GM23338 (cell line): ENCODE data around the gene USP24.

ENCODE experiments used
- CTCF ChIP-seq, 2 experiments: fragments of 200-600 bp in 1 of 2; sonication (generic) in 1 of 2; conservative IDR thresholded peaks; 2 replicates each; pipeline versions ENCODE4 v1.5.1 to v1.6.1; 2016 to 2017; ENCODE audit warnings: antibody characterized with exemption in 2 of 2, low read depth in 2 of 2, mild to moderate bottlenecking in 2 of 2, moderate library complexity in 1 of 2
- EZH2phosphoT487 ChIP-seq: fragments of 200-600 bp; sonication (generic); IDR thresholded peaks from one replicate; pipeline ENCODE4 v1.8.1; 2018; ENCODE audit warnings: antibody characterized with exemption; ENCODE audit not compliant: unreplicated experiment
- POLR2AphosphoS5 ChIP-seq: IDR thresholded peaks from 2 replicates; pipeline ENCODE4 v1.6.1; 2016; ENCODE audit warnings: antibody characterized with exemption, low read depth

GRCh38 chr1:55095095-55095494, 120.1 kb downstream of the USP24 start:
- no peak for TF ChIP-seq CTCF (conservative IDR thresholded peaks at IDR 0.05; ENCODE audit: low read depth in 2 of 2)
- no peak for TF ChIP-seq POLR2AphosphoS5
- no peak for TF ChIP-seq EZH2phosphoT487
